DOHH2 (cell line): Measurements from ENCODE around the gene CEP350.

ENCODE experiments used
- CTCF ChIP-seq: fragments of 200-600 bp; sonication (generic); IDR thresholded peaks from one replicate; pipeline ENCODE4 v1.5.1; 2014; ENCODE audit warnings: antibody characterized with exemption, mild to moderate bottlenecking, low read depth, low read length; ENCODE audit not compliant: poor library complexity, severe bottlenecking
- EZH2phosphoT487 ChIP-seq: fragments of 200-600 bp; sonication (generic); IDR thresholded peaks from 2 replicates; pipeline ENCODE4 v1.6.1; 2017; ENCODE audit warnings: borderline replicate concordance, mild to moderate bottlenecking, antibody characterized with exemption, low read length, moderate library complexity, mixed read lengths

GRCh38 chr1:180131510-180131909 is 176.9 kb downstream of the CEP350 start:
- TF ChIP-seq CTCF = no peak
- TF ChIP-seq EZH2phosphoT487 = no peak
